ENCODE results near the gene AIF1.

The AIF1 gene

GRCh38 chr6:31663961-31664789, 49.1 kb downstream of the AIF1 start:
- peak; percentile 82 for DNase-seq (ENCODE audit: low spot score)

GRCh38 chr6:31664790-31665500, 49.9 kb downstream of the AIF1 start, which contains the start of gene GPANK1:
Gene GPANK1 (minus strand): TSS chr6:31664997. CDS start chr6:31664478, 519 bp downstream.
- DNase-seq (ENCODE audit: low spot score): peak; percentile 91

- peak; percentile 98 for DNase-seq (ENCODE audit: low spot score)
Measured at GRCh38 chr6:31665501-31666336, 50.7 kb downstream of the AIF1 start, which contains the start of gene CSNK2B. Gene CSNK2B (plus strand): TSS chr6:31666080. CDS start chr6:31666832, 752 bp downstream.

- no peak for DNase-seq (ENCODE audit: low spot score)
Measured at GRCh38 chr6:31666337-31666965, 51.4 kb downstream of the AIF1 start.

Data from kidney tubule cell (primary cell).